PC-3 (cell line): ENCODE data around the gene MYBPC3. TPM values are rescaled to one million over a fixed set of nuclear protein-coding genes. Genes with fewer than 3 reads are reported as not detected.

Source experiments
- ATAC-seq: fragments of 200-7000 bp; cut with Tn5 transposase; 2 replicates; pipeline ENCODE4 v1.9.1; 2020; ENCODE audit warnings: mild to moderate bottlenecking, moderate library complexity
- BruUV-seq: library from RNA; stranded (reverse); fragments of 400-500 nt; replicated peaks from 2 replicates; lab custom pipeline; 2021; lab: Mats Ljungman, UMichigan
- CTCF ChIA-PET: fragments of 300-600 bp; sonication (Branson Sonifier 250); formaldehyde crosslinking; loops from one replicate; lab custom pipeline; 2022; ENCODE audit warnings: antibody characterized with exemption; lab: Charles Lee
- POLR2A ChIA-PET: fragments of 300-600 bp; sonication (Branson Sonifier 250); formaldehyde crosslinking; loops from one replicate; lab custom pipeline; 2022; ENCODE audit warnings: antibody characterized with exemption; ENCODE audit not compliant: unreplicated experiment; lab: Charles Lee
- DNase-seq: peaks from one replicate; pipeline ENCODE4 v3.0.0-alpha.2; 2015
- H2AFZ ChIP-seq: fragments of 300-600 bp; sonication (generic); 2 replicates; pipeline ENCODE4 v1.6.0; 2016; ENCODE audit warnings: antibody characterized with exemption, low read length
- H3F3A ChIP-seq: fragments of 300-600 bp; sonication (generic); one replicate; pipeline ENCODE4 v1.6.0; 2017; ENCODE audit warnings: antibody characterized with exemption, low read length, control low read depth, mild to moderate bottlenecking; ENCODE audit not compliant: unreplicated experiment
- H3K27ac ChIP-seq: fragments of 300-600 bp; sonication (generic); 2 replicates; pipeline ENCODE4 v1.5.1; 2016; ENCODE audit warnings: mild to moderate bottlenecking, low read length
- H3K27me3 ChIP-seq: fragments of 300-600 bp; sonication (generic); 2 replicates; pipeline ENCODE4 v1.6.1; 2016; ENCODE audit warnings: low read length, mixed read lengths
- H3K36me3 ChIP-seq: fragments of 300-600 bp; sonication (generic); 2 replicates; pipeline ENCODE4 v1.6.1; 2016; ENCODE audit warnings: low read depth, mixed run types, low read length, mixed read lengths
- H3K4me1 ChIP-seq: fragments of 300-600 bp; sonication (generic); 2 replicates; pipeline ENCODE4 v1.5.1; 2016; ENCODE audit warnings: low read length; ENCODE audit not compliant: insufficient read depth
- H3K4me2 ChIP-seq: fragments of 300-600 bp; sonication (generic); 2 replicates; pipeline ENCODE4 v1.6.0; 2016; ENCODE audit warnings: low read length
- H3K4me3 ChIP-seq: fragments of 300-600 bp; sonication (generic); 2 replicates; pipeline ENCODE4 v1.5.1; 2016; ENCODE audit warnings: mild to moderate bottlenecking, low read length, mixed read lengths
- H3K79me2 ChIP-seq: fragments of 300-600 bp; sonication (generic); 2 replicates; pipeline ENCODE4 v1.6.1; 2017; ENCODE audit warnings: low read length, mixed read lengths
- H3K9ac ChIP-seq: fragments of 300-600 bp; sonication (generic); 2 replicates; pipeline ENCODE4 v1.6.0; 2016; ENCODE audit warnings: mild to moderate bottlenecking, low read length
- H3K9me2 ChIP-seq: fragments of 300-600 bp; sonication (generic); replicated peaks from 2 replicates; pipeline ENCODE4 v1.6.1; 2016; ENCODE audit warnings: mixed run types, low read length, mixed read lengths
- H3K9me3 ChIP-seq: fragments of 300-600 bp; sonication (generic); 2 replicates; pipeline ENCODE4 v1.6.1; 2016; ENCODE audit warnings: low read length, mixed read lengths
- H4K20me1 ChIP-seq: fragments of 300-600 bp; sonication (generic); 2 replicates; pipeline ENCODE4 v1.6.1; 2016; ENCODE audit warnings: low read length, mixed read lengths
- CTCF ChIP-seq: fragments of 300-600 bp; sonication (generic); conservative IDR thresholded peaks from 2 replicates; pipeline ENCODE4 v1.5.1; 2017; ENCODE audit warnings: antibody characterized with exemption, low read depth, mild to moderate bottlenecking, low read length
- EZH2 ChIP-seq: fragments of 300-600 bp; sonication (generic); IDR thresholded peaks from one replicate; pipeline ENCODE4 v1.6.1; 2017; ENCODE audit warnings: antibody characterized with exemption, mild to moderate bottlenecking, low read length; ENCODE audit not compliant: unreplicated experiment
- EZH2phosphoT487 ChIP-seq: fragments of 300-600 bp; sonication (generic); IDR thresholded peaks from 2 replicates; pipeline ENCODE4 v1.6.1; 2018; ENCODE audit warnings: mild to moderate bottlenecking, antibody characterized with exemption, low read length, borderline replicate concordance
- intact Hi-C: fragments of 100-400 bp; cut with micrococcal nuclease; formaldehyde crosslinking; loops from 2 replicates; pipeline ENCODE4 v1.9.0; 2023
- total RNA-seq: library from RNA; depleted of rRNA; stranded (reverse); fragments of >200 nt; gene quantifications from 2 replicates; pipeline ENCODE4 v1.2.3, GENCODE V29; 2014

Gene MYBPC3
- total RNA-seq, 1 experiment from 2014 or later: not detected

GRCh38 chr11:47357985-47358730 is 5.7 kb upstream of the MYBPC3 start:
- DNase-seq: no peak
- ChIA-PET POLR2A (no interaction called here), CTCF (no interaction called here)
- no peaks in the 10 kb centered on the region for H3K27me3 ChIP-seq
- no peak overlapping the region for H3K27ac ChIP-seq
- BruUV-seq: no TSS peak
- H3K4me3 ChIP-seq: no peak overlapping the region
- H3F3A ChIP-seq: no peaks in the 10 kb centered on the region
- no peaks in the 10 kb centered on the region for H3K79me2 ChIP-seq
- no peaks in the 10 kb centered on the region for H3K9me2 ChIP-seq
- no peak for ATAC-seq
- no peaks in the 10 kb centered on the region for H3K36me3 ChIP-seq
- no peaks in the 10 kb centered on the region for H3K9me3 ChIP-seq
- no peak for TF ChIP-seq EZH2phosphoT487
- no peak for TF ChIP-seq CTCF
- TF ChIP-seq EZH2: no peak
- intact Hi-C loops: no loop called here
- H2AFZ ChIP-seq: no peak overlapping the region
- no peaks in the 10 kb centered on the region for H4K20me1 ChIP-seq
- no peak overlapping the region for H3K4me2 ChIP-seq
- H3K4me1 ChIP-seq: no peaks in the 10 kb centered on the region
- H3K9ac ChIP-seq: no peak overlapping the region

GRCh38 chr11:47356998-47357329 is 4.5 kb upstream of the MYBPC3 start:
- Histone ChIP-seq H3K9ac (no peak overlapping the region), H4K20me1 (no peaks in the 10 kb centered on the region), H3K79me2 (no peaks in the 10 kb centered on the region), H3K27ac (no peak overlapping the region), H3K27me3 (no peaks in the 10 kb centered on the region), H3K4me3 (no peak overlapping the region), H3K4me2 (no peak overlapping the region), H2AFZ (no peak overlapping the region), H3K9me3 (no peaks in the 10 kb centered on the region), H3K9me2 (no peaks in the 10 kb centered on the region), H3K36me3 (no peaks in the 10 kb centered on the region), H3K4me1 (no peaks in the 10 kb centered on the region), H3F3A (no peaks in the 10 kb centered on the region)
- CTCF ChIA-PET: no interaction called here
- TF ChIP-seq CTCF: no peak
- TF ChIP-seq EZH2: no peak
- no peak for TF ChIP-seq EZH2phosphoT487
- ATAC-seq (no peak), DNase-seq (no peak)
- intact Hi-C loops: no loop called here
- no TSS peak for BruUV-seq
- POLR2A ChIA-PET: no interaction called here
